ENCODE results near the gene CCDC190.

Gene CCDC190

GRCh38 chr1:162902416-162902815, 41.4 kb upstream of the CCDC190 start:
- no peak for TF ChIP-seq CTCF (IDR thresholded peaks at IDR 0.05)
- H3K4me1 ChIP-seq: no peaks in the 10 kb centered on the region
- H3K4me2 ChIP-seq (ENCODE audit: low read length): no peak overlapping the region
- H3K36me3 ChIP-seq (ENCODE audit: control insufficient read depth, insufficient read depth, low read length): no peaks in the 10 kb centered on the region
- no peak overlapping the region for H3K4me3 ChIP-seq (ENCODE audit: low read depth, low read length)
- H2AFZ ChIP-seq: no peak overlapping the region
- H3K9ac ChIP-seq: no peak overlapping the region
- no peaks in the 10 kb centered on the region for H3K27me3 ChIP-seq (ENCODE audit: control insufficient read depth, insufficient read depth, low read length)
- H3K79me2 ChIP-seq: no peaks in the 10 kb centered on the region
- H3K9me3 ChIP-seq (ENCODE audit: control insufficient read depth, low read length): no peaks in the 10 kb centered on the region
- H3K27ac ChIP-seq: no peak overlapping the region

GRCh38 chr1:162901243-162901642, 40.3 kb upstream of the CCDC190 start:
- Histone ChIP-seq H3K9me3 (ENCODE audit: control insufficient read depth, low read length) (no peaks in the 10 kb centered on the region), H3K4me2 (ENCODE audit: low read length) (no peak overlapping the region), H3K4me1 (no peaks in the 10 kb centered on the region), H3K9ac (no peak overlapping the region), H3K27ac (no peak overlapping the region), H3K36me3 (ENCODE audit: control insufficient read depth, insufficient read depth, low read length) (no peaks in the 10 kb centered on the region), H3K27me3 (ENCODE audit: control insufficient read depth, insufficient read depth, low read length) (no peaks in the 10 kb centered on the region), H2AFZ (no peak overlapping the region), H3K79me2 (no peaks in the 10 kb centered on the region), H3K4me3 (ENCODE audit: low read depth, low read length) (no peak overlapping the region)
- TF ChIP-seq CTCF (IDR thresholded peaks at IDR 0.05): no peak

- Histone ChIP-seq H3K9ac (no peak overlapping the region), H3K9me3 (ENCODE audit: control insufficient read depth, low read length) (no peaks in the 10 kb centered on the region), H3K79me2 (no peaks in the 10 kb centered on the region), H3K4me1 (no peaks in the 10 kb centered on the region), H2AFZ (no peak overlapping the region), H3K4me3 (ENCODE audit: low read depth, low read length) (no peak overlapping the region), H3K27ac (no peak overlapping the region), H3K27me3 (ENCODE audit: control insufficient read depth, insufficient read depth, low read length) (no peaks in the 10 kb centered on the region), H3K4me2 (ENCODE audit: low read length) (no peak overlapping the region), H3K36me3 (ENCODE audit: control insufficient read depth, insufficient read depth, low read length) (no peaks in the 10 kb centered on the region)
- TF ChIP-seq CTCF (IDR thresholded peaks at IDR 0.05): no peak
Measured at GRCh38 chr1:162899422-162900146, 38.6 kb upstream of the CCDC190 start.

GRCh38 chr1:162893612-162893908, 32.6 kb upstream of the CCDC190 start:
- Histone ChIP-seq H3K79me2 (no peaks in the 10 kb centered on the region), H3K9me3 (ENCODE audit: control insufficient read depth, low read length) (no peaks in the 10 kb centered on the region), H3K4me1 (no peaks in the 10 kb centered on the region), H3K27ac (no peak overlapping the region), H3K4me2 (ENCODE audit: low read length) (no peak overlapping the region), H2AFZ (no peak overlapping the region), H3K27me3 (ENCODE audit: control insufficient read depth, insufficient read depth, low read length) (no peaks in the 10 kb centered on the region), H3K4me3 (ENCODE audit: low read depth, low read length) (no peak overlapping the region), H3K36me3 (ENCODE audit: control insufficient read depth, insufficient read depth, low read length) (no peaks in the 10 kb centered on the region), H3K9ac (no peak overlapping the region)
- no peak for TF ChIP-seq CTCF (IDR thresholded peaks at IDR 0.05)

- Histone ChIP-seq H3K4me2 (ENCODE audit: low read length) (no peak overlapping the region), H3K27me3 (ENCODE audit: control insufficient read depth, insufficient read depth, low read length) (no peaks in the 10 kb centered on the region), H3K9ac (no peak overlapping the region), H2AFZ (no peak overlapping the region), H3K36me3 (ENCODE audit: control insufficient read depth, insufficient read depth, low read length) (no peaks in the 10 kb centered on the region), H3K27ac (no peak overlapping the region), H3K9me3 (ENCODE audit: control insufficient read depth, low read length) (no peaks in the 10 kb centered on the region), H3K79me2 (no peaks in the 10 kb centered on the region), H3K4me3 (ENCODE audit: low read depth, low read length) (no peak overlapping the region), H3K4me1 (no peaks in the 10 kb centered on the region)
- no peak for TF ChIP-seq CTCF (IDR thresholded peaks at IDR 0.05)
Measured at GRCh38 chr1:162892906-162893611, 32.1 kb upstream of the CCDC190 start.

All from parathyroid adenoma (tissue), 2 donors.